Transverse colon (tissue), 4 donors: ENCODE data around the gene TMUB1. TPM values are rescaled to one million over a fixed set of nuclear protein-coding genes. Genes with fewer than 3 reads are reported as not detected.

Experiments
- DNase-seq: peaks from one replicate; pipeline ENCODE4 v3.0.0-alpha.2; 2019
- H3K27ac ChIP-seq, 4 donors: fragments of 200-600 bp; sonication (generic); 2 replicates each; pipeline ENCODE4 v1.5.1; 2016 to 2018; ENCODE audit warnings: inconsistent platforms in 4 of 4
- H3K27me3 ChIP-seq: fragments of 200-600 bp; sonication (generic); 2 replicates; pipeline ENCODE4 v1.5.1; 2017; ENCODE audit warnings: inconsistent platforms
- H3K36me3 ChIP-seq, 4 donors: fragments of 200-600 bp; sonication (generic); 2 replicates each; pipeline ENCODE4 v1.5.1; 2017 to 2019; ENCODE audit warnings: inconsistent platforms in 4 of 4
- H3K4me1 ChIP-seq, 4 donors: fragments of 200-600 bp; sonication (generic); 2 replicates each; pipeline ENCODE4 v1.5.1; 2017 to 2020; ENCODE audit warnings: inconsistent platforms in 4 of 4
- H3K4me3 ChIP-seq, 4 donors: fragments of 200-600 bp; sonication (generic); 1 replicate in 1 of 4; 2 replicates in 3 of 4; pipeline versions ENCODE4 v1.5.1 to v1.6.1; 2017 to 2019; ENCODE audit warnings: inconsistent platforms in 4 of 4
- H3K9me3 ChIP-seq, 2 donors: fragments of 200-600 bp; sonication (generic); 2 replicates each; pipeline ENCODE4 v1.5.1; 2017 to 2019; ENCODE audit warnings: inconsistent platforms in 2 of 2
- EP300 ChIP-seq: sonication (generic); formaldehyde crosslinking; IDR thresholded peaks from one replicate; pipeline ENCODE4 v1.6.1; 2017; ENCODE audit warnings: antibody characterized with exemption, low read depth
- POLR2A ChIP-seq: fragments of 450-650 bp; IDR thresholded peaks from one replicate; pipeline ENCODE4 v1.6.1; 2016; ENCODE audit warnings: antibody characterized with exemption, mild to moderate bottlenecking, moderate library complexity
- POLR2AphosphoS5 ChIP-seq, 3 donors: sonication (generic); formaldehyde crosslinking; IDR thresholded peaks; one replicate each; pipeline ENCODE4 v1.6.1; 2016; ENCODE audit warnings: antibody characterized with exemption in 3 of 3
- WGBS, 2 donors: methylation state at CpG; one replicate each; pipeline ENCODE4 v1.1.5; 2018; ENCODE audit warnings: low coverage in 1 of 2; 5-methylcytosine and 5-hydroxymethylcytosine counted together
- in situ Hi-C, 4 donors: fragments of 200-750 bp; cut with MboI; loops; one replicate each; pipeline versions ENCODE4 v1.15.0 to v1.15.1; 2017; ENCODE audit warnings: low sequenced_read_pairs in 3 of 4, low pct_ligation_motif_present in 1 of 4, low pct_unique_long_range_greater_than_20kb in 1 of 4
- intact Hi-C: fragments of 100-400 bp; cut with DNase I; formaldehyde crosslinking; loops from one replicate; pipeline ENCODE4 v1.15.1; 2023; ENCODE audit warnings: low total_unique reads
- total RNA-seq, 4 donors: library from RNA; depleted of rRNA; stranded (reverse); fragments of >200 nt; gene quantifications; one replicate each; pipeline ENCODE4 v1.1.0, GENCODE V29; 2016
- TF ChIP-seq, protein P1 (sequence below), 5 experiments: fragments of 200-600 bp in 3 of 5; fragments of 450-650 bp in 2 of 5; sonication (generic) in 3 of 5; IDR thresholded peaks; 1 replicate in 2 of 5; 2 replicates in 3 of 5; pipeline ENCODE4 v1.5.1; 2016 to 2017; ENCODE audit warnings: antibody characterized with exemption in 5 of 5, inconsistent platforms in 3 of 5, mild to moderate bottlenecking in 2 of 5, moderate library complexity in 1 of 5

TMUB1 gene
- total RNA-seq, 4 donors from 2014 or later, result 67.5 to 105 (median 85.9) TPM

DNA sequence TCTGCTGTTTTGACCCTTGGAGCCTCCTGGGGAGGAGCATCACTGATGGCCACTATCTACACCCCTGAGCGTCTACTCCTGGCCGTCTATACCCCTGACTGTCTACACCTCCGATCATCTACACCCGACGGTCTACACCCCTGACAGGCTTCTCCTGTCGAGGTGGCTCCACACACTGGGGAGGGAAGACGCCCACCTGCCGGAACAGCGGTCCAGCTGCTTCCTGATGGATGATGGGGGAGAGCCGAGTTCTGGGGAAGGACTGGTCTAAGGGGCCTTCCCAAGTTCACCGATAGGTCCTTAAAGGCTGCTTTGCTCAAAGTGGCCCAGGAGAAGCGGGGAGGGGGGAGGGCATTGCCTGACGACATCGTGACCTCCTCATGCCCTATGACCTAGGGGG is 44.9 kb upstream of the TMUB1 start:
- Histone ChIP-seq H3K27ac (no peak overlapping the region), H3K4me1 (peaks cover 0 to 25% (median 19%) of the 10 kb centered on the region in 4 donors), H3K27me3 (no peaks in the 10 kb centered on the region), H3K9me3 (no peaks in the 10 kb centered on the region), H3K36me3 (peaks cover 0 to 10% (median 4%) of the 10 kb centered on the region in 4 donors), H3K4me3 (no peak overlapping the region)
- WGBS, 2 donors, result 80% methylated on average over 14 of the region's 14 CpGs; no CpG with 5 or more reads in 1 of the 2 donors
- intact Hi-C loops (loop anchor here (10.0 kb wide), 1 partner anchor 177 kb away; no protein-coding TSS in a partner anchor), in situ Hi-C loops (loop anchor here in 2 of 4 donors (5.0 to 10.0 kb wide), 2 partner anchors 44 to 47 kb away; no protein-coding TSS in a partner anchor)
- TF ChIP-seq EP300 (no peak), POLR2AphosphoS5 (IDR thresholded peaks at IDR 0.05) (no peak), POLR2A (no peak)
- TF ChIP-seq, protein P1, sequence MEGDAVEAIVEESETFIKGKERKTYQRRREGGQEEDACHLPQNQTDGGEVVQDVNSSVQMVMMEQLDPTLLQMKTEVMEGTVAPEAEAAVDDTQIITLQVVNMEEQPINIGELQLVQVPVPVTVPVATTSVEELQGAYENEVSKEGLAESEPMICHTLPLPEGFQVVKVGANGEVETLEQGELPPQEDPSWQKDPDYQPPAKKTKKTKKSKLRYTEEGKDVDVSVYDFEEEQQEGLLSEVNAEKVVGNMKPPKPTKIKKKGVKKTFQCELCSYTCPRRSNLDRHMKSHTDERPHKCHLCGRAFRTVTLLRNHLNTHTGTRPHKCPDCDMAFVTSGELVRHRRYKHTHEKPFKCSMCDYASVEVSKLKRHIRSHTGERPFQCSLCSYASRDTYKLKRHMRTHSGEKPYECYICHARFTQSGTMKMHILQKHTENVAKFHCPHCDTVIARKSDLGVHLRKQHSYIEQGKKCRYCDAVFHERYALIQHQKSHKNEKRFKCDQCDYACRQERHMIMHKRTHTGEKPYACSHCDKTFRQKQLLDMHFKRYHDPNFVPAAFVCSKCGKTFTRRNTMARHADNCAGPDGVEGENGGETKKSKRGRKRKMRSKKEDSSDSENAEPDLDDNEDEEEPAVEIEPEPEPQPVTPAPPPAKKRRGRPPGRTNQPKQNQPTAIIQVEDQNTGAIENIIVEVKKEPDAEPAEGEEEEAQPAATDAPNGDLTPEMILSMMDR (IDR thresholded peaks at IDR 0.05), result no peak
- DNase-seq, result no peak

DNA sequence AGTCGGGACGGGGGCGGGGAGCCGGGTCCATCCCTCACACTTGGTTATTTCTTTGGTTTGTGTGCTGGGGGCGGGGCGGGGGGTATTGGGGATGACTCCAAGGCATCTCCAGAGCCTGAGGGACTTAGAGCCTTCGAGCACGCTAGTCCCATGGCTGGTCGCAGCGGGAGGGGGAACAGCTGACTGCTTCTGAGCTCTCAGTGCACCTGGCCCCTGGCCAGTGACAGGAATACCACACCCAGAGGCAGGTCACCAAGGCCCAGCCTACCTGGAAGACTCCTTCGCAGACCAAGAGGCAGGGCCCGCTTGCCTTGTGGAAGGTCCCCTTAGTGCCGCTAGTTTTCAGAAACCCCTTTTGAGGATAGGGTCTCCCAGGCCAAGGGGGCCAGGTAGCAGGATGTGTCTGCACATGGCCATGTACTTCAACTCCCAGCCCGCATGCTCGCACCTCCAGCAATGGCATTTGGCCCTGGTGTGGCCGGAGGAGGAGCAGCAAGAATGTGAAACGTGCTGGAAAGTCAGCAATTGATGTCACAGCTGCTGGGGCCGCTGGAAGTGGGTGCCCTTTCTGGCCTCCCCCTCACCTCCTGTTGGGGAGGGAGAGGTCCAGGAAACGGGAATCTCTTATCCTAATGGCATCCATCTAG is 43.3 kb upstream of the TMUB1 start:
- in situ Hi-C loops, result loop anchor here in 2 of 4 donors (5.0 to 10.0 kb wide), 2 partner anchors 46 to 48 kb away; no protein-coding TSS in a partner anchor
- H3K27ac ChIP-seq, result peak overlapping the region in 3 of 4 donors; percentile 68 to 80 (median 73)
- H3K9me3 ChIP-seq, result no peaks in the 10 kb centered on the region
- H3K4me3 ChIP-seq, result peak overlapping the region in 1 of 4 donors; percentile 49
- H3K27me3 ChIP-seq, result no peaks in the 10 kb centered on the region
- peaks cover 0 to 10% (median 4%) of the 10 kb centered on the region in 4 donors for H3K36me3 ChIP-seq
- TF ChIP-seq POLR2AphosphoS5 (IDR thresholded peaks at IDR 0.05), result peak in 1 of 3 donors; percentile 4
- TF ChIP-seq, protein P1 (IDR thresholded peaks at IDR 0.05), result no peak
- no peak for TF ChIP-seq EP300
- TF ChIP-seq POLR2A, result peak; percentile 5
- H3K4me1 ChIP-seq, result peaks cover 0 to 25% (median 19%) of the 10 kb centered on the region in 4 donors
- intact Hi-C loops, result loop anchor here (10.0 kb wide), 1 partner anchor 178 kb away; no protein-coding TSS in a partner anchor
- whole genome bisulfite sequencing, 2 donors, result 40% methylated on average over 16 of the region's 19 CpGs; no CpG with 5 or more reads in 1 of the 2 donors
- peak; percentile 77 for DNase-seq

DNA sequence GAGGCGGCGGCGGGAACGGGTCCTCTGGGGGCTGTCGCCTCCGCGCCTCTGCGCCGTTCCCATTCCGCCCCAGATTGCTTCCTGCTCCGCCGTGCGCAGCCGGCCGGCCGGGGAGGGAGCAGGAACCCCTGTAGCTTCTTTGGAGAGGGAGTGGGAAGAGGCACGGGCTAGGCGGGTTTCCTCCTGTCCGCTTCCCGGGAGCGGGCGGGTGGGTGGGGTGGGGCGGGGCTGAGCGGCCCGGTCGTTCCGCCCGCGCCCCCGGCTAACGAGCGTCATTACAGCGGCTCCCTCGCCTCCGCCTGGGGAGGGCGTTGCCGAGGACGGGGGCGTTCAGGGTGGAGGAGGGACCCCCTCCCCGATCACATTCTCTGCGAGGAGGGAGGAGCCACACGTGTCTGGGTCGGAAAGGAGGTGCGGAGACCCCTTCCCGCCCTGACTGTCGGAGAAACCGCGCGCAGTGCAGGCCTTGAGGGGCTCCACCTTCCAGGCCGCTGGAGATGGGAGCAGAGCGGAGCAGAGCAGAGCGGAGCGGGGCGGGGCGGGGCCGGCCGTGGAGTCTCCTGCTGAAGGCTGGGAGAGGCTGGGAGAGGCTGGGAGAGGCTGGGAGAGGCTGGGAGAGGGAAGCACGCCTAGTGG is 42.7 kb upstream of the TMUB1 start:
- H3K36me3 ChIP-seq, result peaks cover 0 to 10% (median 4%) of the 10 kb centered on the region in 4 donors
- H3K4me1 ChIP-seq, result peaks cover 0 to 25% (median 19%) of the 10 kb centered on the region in 4 donors
- H3K4me3 ChIP-seq, result peak overlapping the region in 3 of 4 donors; percentile 36 to 49 (median 40)
- intact Hi-C loops (loop anchor here (10.0 kb wide), 1 partner anchor 179 kb away; no protein-coding TSS in a partner anchor), in situ Hi-C loops (loop anchor here in 2 of 4 donors (5.0 to 10.0 kb wide), 2 partner anchors 46 to 49 kb away; no protein-coding TSS in a partner anchor)
- WGBS, 2 donors, result 40% methylated on average over 58 of the region's 58 CpGs; no CpG with 5 or more reads in 1 of the 2 donors
- DNase-seq, result peak; percentile 60
- no peaks in the 10 kb centered on the region for H3K9me3 ChIP-seq
- TF ChIP-seq POLR2A (no peak), EP300 (no peak), POLR2AphosphoS5 (IDR thresholded peaks at IDR 0.05) (no peak)
- TF ChIP-seq, protein P1 (IDR thresholded peaks at IDR 0.05), result no peak
- H3K27me3 ChIP-seq, result no peaks in the 10 kb centered on the region
- H3K27ac ChIP-seq, result peak overlapping the region; percentile 9 to 80 (median 70)

DNA sequence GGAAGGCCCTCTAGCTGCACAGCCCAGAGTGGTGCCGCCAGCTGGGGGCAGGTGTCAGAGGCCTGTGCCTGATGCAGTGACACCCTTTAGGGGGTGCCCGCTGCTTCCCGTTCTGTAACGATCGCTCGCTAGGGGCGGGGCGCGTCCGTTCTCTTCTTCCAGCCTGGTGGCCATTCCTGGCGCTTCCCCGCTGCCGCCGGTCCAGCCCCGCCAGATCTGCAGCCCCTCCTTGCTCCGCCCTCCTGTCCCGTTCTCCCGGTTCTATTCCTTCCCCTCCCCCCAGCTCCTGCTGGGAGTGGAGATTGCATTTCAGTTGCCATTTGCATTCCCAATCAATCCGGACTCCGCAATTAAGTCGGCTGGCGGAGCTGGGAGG is 42.2 kb upstream of the TMUB1 start:
- peak overlapping the region in 3 of 4 donors; percentile 36 to 49 (median 40) for H3K4me3 ChIP-seq
- 48% methylated on average over 22 of the region's 22 CpGs; no CpG with 5 or more reads in 1 of the 2 donors for WGBS, 2 donors
- peak overlapping the region; percentile 9 to 80 (median 70) for H3K27ac ChIP-seq

More for the DNA sequence above, 42.2 kb upstream of the TMUB1 start:
- Histone ChIP-seq H3K36me3 (peaks cover 0 to 10% (median 4%) of the 10 kb centered on the region in 4 donors), H3K9me3 (no peaks in the 10 kb centered on the region), H3K27me3 (no peaks in the 10 kb centered on the region), H3K4me1 (peaks cover 0 to 25% (median 19%) of the 10 kb centered on the region in 4 donors)
- in situ Hi-C loops (loop anchor here in 2 of 4 donors (5.0 to 10.0 kb wide), 2 partner anchors 47 to 49 kb away; no protein-coding TSS in a partner anchor), intact Hi-C loops (loop anchor here (10.0 kb wide), 1 partner anchor 179 kb away; no protein-coding TSS in a partner anchor)
- TF ChIP-seq, protein P1 (IDR thresholded peaks at IDR 0.05), result peak in 4 of 5 experiments; percentile 25 to 49 (median 30)
- peak in 1 of 3 donors; percentile 17 for TF ChIP-seq POLR2AphosphoS5 (IDR thresholded peaks at IDR 0.05)
- no peak for TF ChIP-seq POLR2A
- DNase-seq, result peak; percentile 64
